Stimulated activated CD8-positive, alpha-beta memory T cell treated with anti-CD3 and anti-CD28 coated beads, Interleukin-4, amount 100 ng/mL, for 1 hour (primary cell): Measurements from ENCODE around the gene WDR5.

Experiments
- DNase-seq, 2 donors: peaks; one replicate each; pipeline ENCODE4 v3.0.0-alpha.2; 2020; ENCODE audit warnings: low read depth in 2 of 2, low spot score in 1 of 2

WDR5 gene

GRCh38 chr9:134206311-134207300, 70.7 kb downstream of the WDR5 start:
- DNase-seq, result no peak

- DNase-seq, result no peak
Measured at GRCh38 chr9:134208310-134208841, 72.5 kb downstream of the WDR5 start.

GRCh38 chr9:134208981-134209725, 73.3 kb downstream of the WDR5 start:
- DNase-seq, result no peak
